Loucy (cell line): Measurements from ENCODE around the gene COL27A1.

ENCODE experiments used
- H2AFZ ChIP-seq: fragments of 200-600 bp; sonication (generic); 2 replicates; pipeline ENCODE4 v1.6.0; 2016; ENCODE audit warnings: antibody characterized with exemption, mild to moderate bottlenecking, low read length, moderate library complexity
- H3F3A ChIP-seq: fragments of 200-600 bp; 2 replicates; pipeline ENCODE4 v1.6.0; 2016; ENCODE audit warnings: antibody characterized with exemption, low read depth, mild to moderate bottlenecking
- H3K27me3 ChIP-seq: fragments of 200-600 bp; sonication (generic); 2 replicates; pipeline ENCODE4 v1.6.1; 2014; ENCODE audit warnings: low read length, mild to moderate bottlenecking; ENCODE audit not compliant: insufficient read depth, poor library complexity, severe bottlenecking
- H3K36me3 ChIP-seq: fragments of 200-600 bp; sonication (generic); 2 replicates; pipeline ENCODE4 v1.6.1; 2016; ENCODE audit warnings: low read length; ENCODE audit not compliant: insufficient read depth
- H3K4me1 ChIP-seq: fragments of 200-600 bp; sonication (generic); 2 replicates; pipeline ENCODE4 v1.5.1; 2014; ENCODE audit warnings: low read length, mild to moderate bottlenecking; ENCODE audit not compliant: insufficient read depth, poor library complexity, severe bottlenecking
- H3K4me2 ChIP-seq: fragments of 200-600 bp; sonication (generic); 2 replicates; pipeline ENCODE4 v1.6.0; 2014; ENCODE audit warnings: antibody characterized with exemption, low read length, low read depth, mild to moderate bottlenecking; ENCODE audit not compliant: poor library complexity, severe bottlenecking
- H3K4me3 ChIP-seq: fragments of 200-600 bp; sonication (generic); 2 replicates; pipeline ENCODE4 v1.5.1; 2014; ENCODE audit warnings: low read length, mild to moderate bottlenecking, mixed read lengths; ENCODE audit not compliant: poor library complexity, severe bottlenecking
- H3K79me2 ChIP-seq: fragments of 200-600 bp; sonication (generic); 2 replicates; pipeline ENCODE4 v1.6.1; 2014; ENCODE audit warnings: low read length; ENCODE audit not compliant: insufficient read depth
- H3K9ac ChIP-seq: fragments of 200-600 bp; sonication (generic); 2 replicates; pipeline ENCODE4 v1.6.0; 2014; ENCODE audit warnings: mild to moderate bottlenecking, low read depth, low read length, moderate library complexity; ENCODE audit not compliant: poor library complexity, severe bottlenecking
- H3K9me2 ChIP-seq: fragments of 200-600 bp; sonication (generic); replicated peaks from 2 replicates; pipeline ENCODE4 v1.6.1; 2016; ENCODE audit warnings: low read depth, low read length, mixed read lengths
- H3K9me3 ChIP-seq: fragments of 200-600 bp; sonication (generic); 2 replicates; pipeline ENCODE4 v1.6.1; 2014; ENCODE audit warnings: mild to moderate bottlenecking, antibody characterized with exemption, low read length, low read depth; ENCODE audit not compliant: insufficient read depth
- H4K20me1 ChIP-seq: fragments of 200-600 bp; sonication (generic); 2 replicates; pipeline ENCODE4 v1.6.0; 2014; ENCODE audit warnings: antibody characterized with exemption, low read length, mild to moderate bottlenecking; ENCODE audit not compliant: insufficient read depth, poor library complexity, severe bottlenecking
- CTCF ChIP-seq: fragments of 200-600 bp; sonication (generic); conservative IDR thresholded peaks from 2 replicates; pipeline ENCODE4 v1.5.1; 2014; ENCODE audit warnings: mild to moderate bottlenecking, antibody characterized with exemption, low read length
- EZH2phosphoT487 ChIP-seq: fragments of 200-600 bp; IDR thresholded peaks from 2 replicates; pipeline ENCODE4 v1.6.1; 2018; ENCODE audit warnings: antibody characterized with exemption, mild to moderate bottlenecking, moderate library complexity, borderline replicate concordance

COL27A1 gene

DNA sequence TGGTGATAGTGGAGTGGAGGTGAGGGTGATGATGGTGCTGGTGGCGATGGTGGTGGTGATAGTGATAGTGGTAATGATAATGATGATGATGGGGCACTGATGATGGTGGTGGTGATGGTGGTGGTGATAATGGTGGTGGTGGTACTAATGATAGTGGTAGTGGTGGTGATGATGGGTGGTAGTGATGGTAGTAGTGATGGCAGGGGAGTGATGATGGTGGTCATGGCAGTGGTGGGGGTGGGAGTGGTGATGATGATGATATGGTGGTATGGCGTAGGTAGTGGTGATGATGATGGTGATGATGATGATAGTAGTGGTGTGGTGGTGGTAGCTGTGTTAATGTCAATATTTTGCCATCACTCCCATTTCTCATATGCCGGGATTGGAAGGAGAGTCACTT is 123.0 kb downstream of the COL27A1 start:
- no peak overlapping the region for H2AFZ ChIP-seq
- TF ChIP-seq CTCF (no peak), EZH2phosphoT487 (no peak)
- no peaks in the 10 kb centered on the region for H3K9me3 ChIP-seq
- no peaks in the 10 kb centered on the region for H3K27me3 ChIP-seq
- no peak overlapping the region for H3K4me2 ChIP-seq
- H3K36me3 ChIP-seq, result no peaks in the 10 kb centered on the region
- no peaks in the 10 kb centered on the region for H3F3A ChIP-seq
- no peaks in the 10 kb centered on the region for H3K4me1 ChIP-seq
- no peaks in the 10 kb centered on the region for H4K20me1 ChIP-seq
- H3K79me2 ChIP-seq, result no peaks in the 10 kb centered on the region
- H3K9me2 ChIP-seq, result no peaks in the 10 kb centered on the region
- no peak overlapping the region for H3K9ac ChIP-seq
- no peak overlapping the region for H3K4me3 ChIP-seq

DNA sequence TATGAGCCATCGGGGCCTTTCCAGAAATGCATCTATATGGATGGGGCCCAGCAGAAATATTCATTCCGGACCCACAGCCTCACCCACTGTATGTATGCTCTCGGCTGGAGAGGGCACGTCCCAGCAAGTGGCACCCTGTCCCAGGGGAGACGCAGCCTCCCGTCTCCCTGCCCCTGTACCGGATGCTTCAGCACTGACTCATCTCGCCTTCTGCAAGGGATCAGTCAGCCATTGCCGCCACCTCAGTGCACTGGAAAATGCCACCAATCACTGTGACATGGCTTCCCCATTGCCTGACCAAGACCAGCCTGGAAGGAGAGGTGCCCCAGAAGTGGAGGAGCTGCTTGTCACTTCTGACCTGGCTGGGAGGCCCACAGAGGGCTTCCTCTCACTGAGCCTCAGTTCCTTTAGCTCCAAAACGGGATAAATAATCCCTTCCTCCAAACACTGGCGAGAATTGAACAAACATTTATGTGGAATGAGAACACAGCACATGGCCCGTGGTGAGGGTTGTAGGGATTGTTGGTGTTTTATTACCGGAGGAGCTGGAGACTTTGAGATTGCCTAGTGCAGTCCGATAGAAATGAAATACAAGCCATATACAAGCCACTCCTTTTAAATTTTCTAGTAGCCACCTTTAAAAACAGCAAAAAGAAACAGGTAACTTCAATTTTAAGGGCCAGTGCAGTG is 123.7 kb downstream of the COL27A1 start:
- H3K4me3 ChIP-seq, result no peak overlapping the region
- H3K4me2 ChIP-seq, result no peak overlapping the region
- no peaks in the 10 kb centered on the region for H3K9me2 ChIP-seq
- no peaks in the 10 kb centered on the region for H3K79me2 ChIP-seq
- no peak for TF ChIP-seq CTCF
- TF ChIP-seq EZH2phosphoT487, result no peak
- no peaks in the 10 kb centered on the region for H3K36me3 ChIP-seq
- no peak overlapping the region for H2AFZ ChIP-seq
- no peaks in the 10 kb centered on the region for H4K20me1 ChIP-seq
- H3K27me3 ChIP-seq, result no peaks in the 10 kb centered on the region
- H3F3A ChIP-seq, result no peaks in the 10 kb centered on the region
- H3K9me3 ChIP-seq, result no peaks in the 10 kb centered on the region
- no peaks in the 10 kb centered on the region for H3K4me1 ChIP-seq
- H3K9ac ChIP-seq, result no peak overlapping the region

DNA sequence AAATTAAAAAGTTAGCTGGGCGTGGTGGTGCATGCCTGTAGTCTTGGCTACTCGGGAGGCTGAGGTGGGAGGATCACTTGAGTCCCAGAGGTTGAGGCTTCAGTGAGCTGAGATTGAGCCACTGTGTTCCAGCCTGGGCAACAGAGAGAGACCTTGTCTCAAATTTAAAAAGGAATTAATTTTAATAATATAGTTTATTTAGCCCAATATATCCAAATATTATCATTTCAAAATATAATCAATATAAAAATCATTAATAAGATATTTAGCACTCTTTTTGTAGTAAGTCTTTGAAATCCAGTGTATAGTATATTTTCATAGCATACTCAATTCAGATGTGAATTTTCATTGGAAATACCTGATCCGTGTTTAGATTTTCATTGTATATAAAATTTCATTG is 124.4 kb downstream of the COL27A1 start:
- Histone ChIP-seq H3K9me3 (no peaks in the 10 kb centered on the region), H3K9me2 (no peaks in the 10 kb centered on the region), H3K4me1 (no peaks in the 10 kb centered on the region), H2AFZ (no peak overlapping the region), H3F3A (no peaks in the 10 kb centered on the region), H3K4me3 (no peak overlapping the region), H3K9ac (no peak overlapping the region), H3K4me2 (no peak overlapping the region), H3K27me3 (no peaks in the 10 kb centered on the region), H3K36me3 (no peaks in the 10 kb centered on the region), H4K20me1 (no peaks in the 10 kb centered on the region), H3K79me2 (no peaks in the 10 kb centered on the region)
- no peak for TF ChIP-seq EZH2phosphoT487
- no peak for TF ChIP-seq CTCF
